OCI-LY3 (cell line): Measurements from ENCODE around the gene DTYMK.

Experiments
- H2AFZ ChIP-seq: fragments of 200-600, 300-600 bp; shearing (Covaris generic); 2 replicates; pipeline ENCODE4 v1.6.0; 2014; ENCODE audit warnings: antibody characterized with exemption, low read depth, low read length
- H3K27ac ChIP-seq: fragments of 200-600, 300-600 bp; sonication (generic); 2 replicates; pipeline ENCODE4 v1.5.1; 2014; ENCODE audit warnings: mild to moderate bottlenecking, low read length, moderate library complexity, mixed read lengths
- H3K27me3 ChIP-seq: fragments of 200-600, 300-600 bp; sonication (generic); 2 replicates; pipeline ENCODE4 v1.6.1; 2014; ENCODE audit warnings: low read depth, low read length, mixed read lengths
- H3K36me3 ChIP-seq: fragments of 200-600, 300-600 bp; sonication (generic); replicated peaks from 2 replicates; pipeline ENCODE3; 2014; ENCODE audit warnings: low read depth, low read length, mixed read lengths
- H3K4me1 ChIP-seq: fragments of 300-600, 200-600 bp; sonication (generic); 2 replicates; pipeline ENCODE4 v1.6.1; 2014; ENCODE audit warnings: low read length, mixed read lengths
- H3K4me2 ChIP-seq: fragments of 200-600, 300-600 bp; sonication (generic); 2 replicates; pipeline ENCODE4 v1.6.1; 2014; ENCODE audit warnings: low read length, mixed read lengths
- H3K4me3 ChIP-seq: fragments of 300-600, 200-600 bp; sonication (generic); 2 replicates; pipeline ENCODE4 v1.5.1; 2014; ENCODE audit warnings: antibody characterized with exemption, mild to moderate bottlenecking, low read length, moderate library complexity
- H3K79me2 ChIP-seq: fragments of 300-600, 200-600 bp; shearing (Covaris generic); 2 replicates; pipeline ENCODE4 v1.6.1; 2014; ENCODE audit warnings: mild to moderate bottlenecking, low read length, mixed read lengths
- H3K9ac ChIP-seq: fragments of 300-600, 200-600 bp; shearing (Covaris generic); 2 replicates; pipeline ENCODE4 v1.6.0; 2014; ENCODE audit warnings: mild to moderate bottlenecking, low read length, moderate library complexity
- H3K9me3 ChIP-seq: fragments of 200-600, 300-600 bp; shearing (Covaris generic); 2 replicates; pipeline ENCODE4 v1.6.1; 2014; ENCODE audit warnings: low read length, mixed read lengths; ENCODE audit not compliant: insufficient read depth
- H4K20me1 ChIP-seq: fragments of 200-600, 300-600 bp; sonication (generic); 2 replicates; pipeline ENCODE4 v1.6.1; 2016; ENCODE audit warnings: low read length, mixed read lengths; ENCODE audit not compliant: insufficient read depth
- EZH2phosphoT487 ChIP-seq: fragments of 200-600 bp; shearing (Covaris generic); IDR thresholded peaks from 2 replicates; pipeline ENCODE4 v1.6.1; 2018; ENCODE audit warnings: antibody characterized with exemption, mixed run types, low read depth
- TF ChIP-seq, protein P1 (sequence below): fragments of 200-600, 300-600 bp; sonication (generic); IDR thresholded peaks from 2 replicates; pipeline ENCODE4 v1.5.1; 2014; ENCODE audit warnings: antibody characterized with exemption, low read length, low read depth

Gene DTYMK, protein sequence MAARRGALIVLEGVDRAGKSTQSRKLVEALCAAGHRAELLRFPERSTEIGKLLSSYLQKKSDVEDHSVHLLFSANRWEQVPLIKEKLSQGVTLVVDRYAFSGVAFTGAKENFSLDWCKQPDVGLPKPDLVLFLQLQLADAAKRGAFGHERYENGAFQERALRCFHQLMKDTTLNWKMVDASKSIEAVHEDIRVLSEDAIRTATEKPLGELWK

GRCh38 chr2:241686650-241687425 is at the start of gene DTYMK:
Gene DTYMK (minus strand): TSS chr2:241686815. CDS start chr2:241686783, 32 bp downstream.
- Histone ChIP-seq H2AFZ (peak within 1 kb of the TSS; percentile 69; the same call in 1 of the 2 replicates), H4K20me1 (no peaks in the 10 kb centered on the region), H3K9me3 (no peaks in the 10 kb centered on the region), H3K4me2 (peak within 1 kb of the TSS; percentile 85), H3K4me1 (peaks cover 14% of the 10 kb centered on the region), H3K9ac (peak within 1 kb of the TSS; percentile 91), H3K4me3 (peak within 1 kb of the TSS; percentile 96), H3K36me3 (peaks cover 29% of the 10 kb centered on the region), H3K27ac (peak within 1 kb of the TSS; percentile 70), H3K27me3 (no peaks in the 10 kb centered on the region), H3K79me2 (peaks cover 66% of the 10 kb centered on the region)
- no peak for TF ChIP-seq EZH2phosphoT487
- TF ChIP-seq, protein P1, sequence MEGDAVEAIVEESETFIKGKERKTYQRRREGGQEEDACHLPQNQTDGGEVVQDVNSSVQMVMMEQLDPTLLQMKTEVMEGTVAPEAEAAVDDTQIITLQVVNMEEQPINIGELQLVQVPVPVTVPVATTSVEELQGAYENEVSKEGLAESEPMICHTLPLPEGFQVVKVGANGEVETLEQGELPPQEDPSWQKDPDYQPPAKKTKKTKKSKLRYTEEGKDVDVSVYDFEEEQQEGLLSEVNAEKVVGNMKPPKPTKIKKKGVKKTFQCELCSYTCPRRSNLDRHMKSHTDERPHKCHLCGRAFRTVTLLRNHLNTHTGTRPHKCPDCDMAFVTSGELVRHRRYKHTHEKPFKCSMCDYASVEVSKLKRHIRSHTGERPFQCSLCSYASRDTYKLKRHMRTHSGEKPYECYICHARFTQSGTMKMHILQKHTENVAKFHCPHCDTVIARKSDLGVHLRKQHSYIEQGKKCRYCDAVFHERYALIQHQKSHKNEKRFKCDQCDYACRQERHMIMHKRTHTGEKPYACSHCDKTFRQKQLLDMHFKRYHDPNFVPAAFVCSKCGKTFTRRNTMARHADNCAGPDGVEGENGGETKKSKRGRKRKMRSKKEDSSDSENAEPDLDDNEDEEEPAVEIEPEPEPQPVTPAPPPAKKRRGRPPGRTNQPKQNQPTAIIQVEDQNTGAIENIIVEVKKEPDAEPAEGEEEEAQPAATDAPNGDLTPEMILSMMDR: no peak

GRCh38 chr2:241736111-241736510 is 49.5 kb upstream of the DTYMK start:
- peaks cover 12% of the 10 kb centered on the region for H3K79me2 ChIP-seq
- no peak overlapping the region for H3K27ac ChIP-seq
- no peak overlapping the region; the same call in 1 of the 2 replicates for H3K4me3 ChIP-seq

DNA sequence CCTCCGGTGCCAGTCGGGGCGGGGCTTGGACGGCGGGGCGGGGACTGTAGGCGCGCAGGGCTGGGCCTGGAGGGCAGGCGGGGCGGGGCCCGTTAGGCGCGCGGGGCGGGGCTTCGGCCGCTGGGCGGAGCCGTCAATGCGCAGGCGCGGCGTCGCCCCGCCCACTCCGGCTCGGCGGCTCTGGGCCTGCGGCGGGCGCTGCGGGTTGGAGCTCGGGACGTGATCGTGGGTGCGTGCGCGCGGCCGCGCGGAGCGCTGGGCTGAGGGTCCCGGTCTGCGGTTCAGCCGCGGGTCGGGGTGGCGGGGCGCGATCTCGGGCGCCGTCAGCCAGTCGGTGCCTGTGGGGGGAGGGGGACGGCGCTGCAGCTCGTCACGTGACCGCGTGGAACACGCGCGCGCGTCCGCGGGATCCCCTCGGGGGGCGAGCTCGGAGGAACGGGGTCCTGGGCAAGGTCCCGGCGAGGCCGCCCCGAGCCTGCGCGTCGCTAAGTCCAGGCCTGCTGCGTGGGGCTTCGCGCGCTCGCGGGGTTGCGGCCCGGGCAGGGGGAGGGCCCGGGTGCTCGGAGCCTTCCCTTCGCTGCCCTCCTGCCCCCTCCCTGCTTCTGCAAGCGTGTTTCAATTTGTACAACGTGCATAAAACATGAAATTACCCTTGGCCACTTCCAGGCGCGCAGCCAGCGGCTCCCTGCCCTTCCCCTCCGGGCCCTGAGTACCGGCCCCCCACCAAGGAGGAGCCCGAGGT is 48.0 kb upstream of the DTYMK start, which contains the start of gene D2HGDH:
D2HGDH (plus strand) TSS at position 164 of the 742 bp plus-strand sequence. CDS start 595 bp downstream, outside the sequence.
- Histone ChIP-seq H2AFZ (peak within 1 kb of the TSS; percentile 39; the same call in 1 of the 2 replicates), H3K27ac (peak within 1 kb of the TSS; percentile 67), H3K4me3 (peak within 1 kb of the TSS; percentile 97), H3K36me3 (no peaks in the 10 kb centered on the region), H3K27me3 (no peaks in the 10 kb centered on the region), H3K4me2 (peak within 1 kb of the TSS; percentile 89), H3K9ac (peak within 1 kb of the TSS; percentile 89), H3K4me1 (peaks cover 42% of the 10 kb centered on the region), H3K9me3 (no peaks in the 10 kb centered on the region), H4K20me1 (no peaks in the 10 kb centered on the region), H3K79me2 (peaks cover 12% of the 10 kb centered on the region)
- TF ChIP-seq, protein P1: no peak
- no peak for TF ChIP-seq EZH2phosphoT487

More at GRCh38 chr2:241736111-241736510, 49.5 kb upstream of the DTYMK start:
- Histone ChIP-seq H3K4me2 (no peak overlapping the region), H3K27me3 (no peaks in the 10 kb centered on the region), H3K9me3 (no peaks in the 10 kb centered on the region), H2AFZ (no peak overlapping the region), H4K20me1 (no peaks in the 10 kb centered on the region), H3K36me3 (no peaks in the 10 kb centered on the region), H3K9ac (no peak overlapping the region), H3K4me1 (peaks cover 27% of the 10 kb centered on the region)
- no peak for TF ChIP-seq EZH2phosphoT487
- TF ChIP-seq, protein P1: no peak

DNA sequence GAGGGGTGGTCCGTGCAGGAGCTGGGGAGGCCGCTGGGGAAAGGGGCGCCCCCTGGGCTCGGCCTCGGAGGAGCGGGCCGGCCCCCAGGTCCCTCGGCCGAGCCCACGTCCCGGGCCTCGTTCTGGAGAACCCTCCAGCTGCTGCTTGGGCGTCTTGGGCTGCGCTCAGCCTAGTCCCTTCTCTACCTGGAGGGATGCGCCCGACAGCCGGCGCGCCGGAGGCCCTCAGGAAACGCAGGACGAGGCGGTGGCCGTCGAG is 47.5 kb upstream of the DTYMK start:
- Histone ChIP-seq H3K4me1 (peaks cover 47% of the 10 kb centered on the region), H3K4me3 (peak overlapping the region; percentile 97), H3K36me3 (no peaks in the 10 kb centered on the region), H3K27ac (no peak overlapping the region), H3K4me2 (peak overlapping the region; percentile 76), H3K79me2 (peaks cover 12% of the 10 kb centered on the region), H3K27me3 (no peaks in the 10 kb centered on the region), H3K9me3 (no peaks in the 10 kb centered on the region), H3K9ac (peak overlapping the region; percentile 64; the same call in 1 of the 2 replicates), H2AFZ (peak overlapping the region; percentile 39; the same call in 1 of the 2 replicates), H4K20me1 (no peaks in the 10 kb centered on the region)
- TF ChIP-seq, protein P1: peak; percentile 22; the same call in 1 of the 2 replicates
- TF ChIP-seq EZH2phosphoT487: no peak
